Endothelial cell (in vitro differentiated cells): Measurements from ENCODE around the gene SETDB2. TPM values are rescaled to one million over a fixed set of nuclear protein-coding genes. Genes with fewer than 3 reads are reported as not detected.

ENCODE experiments used
- DNase-seq: peaks from one replicate; pipeline ENCODE4 v3.0.0; 2021; ENCODE audit warnings: low spot score
- H3K27ac Mint-ChIP-seq: one replicate; pipeline ENCODE4 v1.8.0; 2021; ENCODE audit warnings: mixed read lengths, inconsistent platforms; ENCODE audit not compliant: unreplicated experiment
- H3K27me3 Mint-ChIP-seq: one replicate; pipeline ENCODE4 v1.8.0; 2021; ENCODE audit warnings: mild to moderate bottlenecking, moderate library complexity, mixed read lengths, inconsistent platforms; ENCODE audit not compliant: unreplicated experiment
- H3K36me3 Mint-ChIP-seq: one replicate; pipeline ENCODE4 v1.8.0; 2021; ENCODE audit warnings: mild to moderate bottlenecking, low read depth, mixed read lengths, inconsistent platforms; ENCODE audit not compliant: unreplicated experiment
- H3K4me1 Mint-ChIP-seq: one replicate; pipeline ENCODE4 v1.8.0; 2021; ENCODE audit warnings: mild to moderate bottlenecking, mixed read lengths, inconsistent platforms; ENCODE audit not compliant: unreplicated experiment
- H3K4me3 Mint-ChIP-seq: one replicate; pipeline ENCODE4 v1.8.0; 2021; ENCODE audit warnings: mild to moderate bottlenecking, mixed read lengths, inconsistent platforms; ENCODE audit not compliant: unreplicated experiment
- H3K9me3 Mint-ChIP-seq: one replicate; pipeline ENCODE4 v1.8.0; 2021; ENCODE audit warnings: mixed read lengths, inconsistent platforms; ENCODE audit not compliant: unreplicated experiment
- CTCF ChIP-seq: fragments of 200-600 bp; sonication (generic); IDR thresholded peaks from one replicate; pipeline ENCODE4 v1.5.0; 2021; ENCODE audit warnings: antibody characterized with exemption; ENCODE audit not compliant: unreplicated experiment
- total RNA-seq: library from RNA; stranded (reverse); fragmentation: NEBNext Ultra II Directional; extraction: Animal tissue kit (Norgen Biotek cat#: 25700); gene quantifications from one replicate; pipeline ENCODE4 v1.2.1, GENCODE V29; 2021; ENCODE audit not compliant: unreplicated experiment

The SETDB2 gene
- total RNA-seq, 1 donor from 2014 or later, result 8.9 TPM

- H3K36me3 Mint-ChIP-seq, result peaks cover 6% of the 10 kb centered on the region
- no peaks in the 10 kb centered on the region for H3K9me3 Mint-ChIP-seq
- no peak for DNase-seq
- no peak overlapping the region for H3K4me3 Mint-ChIP-seq
- H3K27me3 Mint-ChIP-seq, result no peaks in the 10 kb centered on the region
- no peak overlapping the region for H3K27ac Mint-ChIP-seq
- TF ChIP-seq CTCF, result no peak
- no peaks in the 10 kb centered on the region for H3K4me1 Mint-ChIP-seq
Measured at GRCh38 chr13:49400755-49401659, 43.1 kb upstream of the SETDB2 start.

DNA sequence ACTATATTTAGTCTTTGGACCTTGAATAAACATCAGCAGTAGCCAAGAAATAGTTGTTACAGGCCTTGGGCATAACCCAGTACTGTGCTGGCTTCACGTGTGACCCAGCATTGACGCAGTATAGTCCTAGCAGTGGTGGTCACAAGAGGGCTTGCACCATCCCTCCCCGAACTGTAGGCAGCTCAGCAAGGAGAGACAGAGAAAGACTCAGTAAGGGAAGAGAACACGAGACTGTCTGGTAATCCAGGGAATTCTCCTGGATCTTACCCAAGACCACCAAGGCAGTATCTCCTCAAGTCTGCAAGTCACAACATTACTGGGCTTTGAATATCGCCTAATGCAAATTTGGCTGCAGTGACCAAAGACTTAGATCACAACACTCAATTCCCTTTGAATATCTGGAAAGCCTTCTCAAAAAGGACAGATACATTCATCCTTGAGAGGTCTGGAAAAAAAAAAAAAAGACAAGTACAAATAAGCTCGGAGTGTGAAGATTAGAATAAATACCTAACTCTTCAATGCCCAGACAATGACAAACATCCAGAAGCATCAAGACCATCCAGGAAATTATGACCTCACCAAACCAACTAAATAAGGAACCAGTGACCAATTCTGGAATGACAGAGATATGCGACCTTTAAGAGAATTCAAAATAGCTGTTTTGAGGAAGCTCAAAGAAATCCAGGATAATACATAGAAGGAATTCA lies 39.9 kb upstream of the SETDB2 start:
- Mint-ChIP-seq H3K27me3 (no peaks in the 10 kb centered on the region), H3K36me3 (peaks cover 6% of the 10 kb centered on the region), H3K4me3 (no peak overlapping the region), H3K4me1 (no peaks in the 10 kb centered on the region), H3K27ac (no peak overlapping the region), H3K9me3 (no peaks in the 10 kb centered on the region)
- no peak for DNase-seq
- no peak for TF ChIP-seq CTCF

DNA sequence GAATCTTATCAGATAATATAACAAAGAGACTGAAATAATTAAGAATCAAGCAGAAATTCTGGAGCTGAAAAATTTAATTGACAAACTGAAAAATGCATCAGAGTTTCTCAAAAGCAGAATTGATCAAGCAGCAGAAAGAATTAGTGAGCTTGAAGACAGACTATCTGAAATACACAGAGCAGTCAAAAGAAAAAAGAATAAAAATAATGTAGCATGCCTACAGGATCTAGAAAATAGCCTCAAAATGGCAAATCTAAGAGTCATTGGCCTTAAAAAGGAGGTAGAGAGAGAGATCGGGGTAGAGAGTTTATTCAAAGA lies 39.4 kb upstream of the SETDB2 start:
- Mint-ChIP-seq H3K4me3 (no peak overlapping the region), H3K27ac (no peak overlapping the region), H3K4me1 (no peaks in the 10 kb centered on the region), H3K36me3 (peaks cover 6% of the 10 kb centered on the region), H3K27me3 (no peaks in the 10 kb centered on the region), H3K9me3 (no peaks in the 10 kb centered on the region)
- DNase-seq, result no peak
- TF ChIP-seq CTCF, result no peak

- Mint-ChIP-seq H3K27ac (no peak overlapping the region), H3K4me1 (no peaks in the 10 kb centered on the region), H3K9me3 (no peaks in the 10 kb centered on the region), H3K4me3 (no peak overlapping the region), H3K36me3 (peaks cover 6% of the 10 kb centered on the region), H3K27me3 (no peaks in the 10 kb centered on the region)
- TF ChIP-seq CTCF, result no peak
- DNase-seq, result no peak
Measured at GRCh38 chr13:49407068-49407467, 37.0 kb upstream of the SETDB2 start.

- Mint-ChIP-seq H3K27ac (no peak overlapping the region), H3K36me3 (peaks cover 6% of the 10 kb centered on the region), H3K4me1 (no peaks in the 10 kb centered on the region), H3K4me3 (no peak overlapping the region), H3K27me3 (no peaks in the 10 kb centered on the region), H3K9me3 (no peaks in the 10 kb centered on the region)
- DNase-seq, result no peak
- TF ChIP-seq CTCF, result no peak
Measured at GRCh38 chr13:49407936-49408335, 36.1 kb upstream of the SETDB2 start.
